Measurements from ENCODE around the gene SLC11A2. TPM values are rescaled to one million over a fixed set of nuclear protein-coding genes. Genes with fewer than 3 reads are reported as not detected.
A peak's percentile ranks its signal among the peaks of the same experiment; 100 is the strongest.

The SLC11A2 gene
- total and polyA plus RNA-seq, 2 of the 13 experiments (the other 11 are each of a cell fraction or from before 2014, with no cell fraction given): 71.7 to 77.0 TPM

- Histone ChIP-seq H3K4me2 (ENCODE audit: low read depth, low read length) (peak overlapping the region; percentile 89), H2AFZ (ENCODE audit: low read length) (no peak overlapping the region), H3K27me3 (ENCODE audit: control insufficient read depth in 1 of 2, insufficient read depth in 2 of 2, low read length in 2 of 2) (no peaks in the 10 kb centered on the region; a peak in 1 of 5 replicates), H3K36me3 (replicated peaks in 1 of 2; ENCODE audit: control insufficient read depth in 1 of 2, insufficient read depth in 2 of 2, low read length in 2 of 2) (0 out of 5 replicates have a peak, but pooled peaks cover 0 to 3% of the 10 kb centered on the region in 2 experiments), H4K20me1 (ENCODE audit: insufficient read depth, low read length) (no peaks in the 10 kb centered on the region), H3K4me1 (ENCODE audit: insufficient read depth, low read length) (peaks cover 78% of the 10 kb centered on the region), H3K9ac (ENCODE audit: insufficient read depth, low read depth, low read length) (peak overlapping the region; percentile 95), H3K27ac (ENCODE audit: extremely low read length, insufficient read depth, low read length) (peak overlapping the region; percentile 99), H3K4me3 (replicated peaks in 1 of 3; ENCODE audit: insufficient read depth in 1 of 3, low read depth in 2 of 3, low read length in 3 of 3) (peak overlapping the region; percentile 59 to 79 (median 79)), H3K79me2 (ENCODE audit: insufficient read depth, low read length) (peaks cover 65% of the 10 kb centered on the region), H3K9me3 (ENCODE audit: low read length) (no peaks in the 10 kb centered on the region)
- CTCF ChIA-PET (ENCODE audit: low intra/inter-chr PET ratio, low total read pairs): no interaction called here
- BruUV-seq (replicated peaks): no TSS peak
- WGBS (ENCODE audit: low lambda C conversion rate): 28% methylated on average over 4 of the region's 4 CpGs
- ATAC-seq (no peak), DNase-seq (ENCODE audit: low spot score) (peak; percentile 34), FAIRE-seq (peak; percentile 21)
- in situ Hi-C loops (cut with HindIII; ENCODE audit: extremely low pct_ligation_motif_present, low pct_unique_long_range_greater_than_20kb): loop anchor here (10.0 kb wide), 1 partner anchor 199 kb away; no protein-coding TSS in a partner anchor
- intact Hi-C loops (cut with micrococcal nuclease; ENCODE audit: unreplicated experiment): loop anchor here (10.0 kb wide), 1 partner anchor 1899 kb away; no protein-coding TSS in a partner anchor
- POLR2A ChIA-PET: interaction anchor here (2.9 to 4.4 kb wide), 2 partner anchors 59 to 259 kb away, joined by 24 to 30 read pairs; partner anchors contain the start of genes ATF1 and CSRNP2
- TF ChIP-seq ZNF180 (CRISPR knock-in tag; IDR thresholded peaks at IDR 0.05; ENCODE audit: borderline replicate concordance, low read depth) (no peak), DZIP1 (CRISPR knock-in tag; IDR thresholded peaks at IDR 0.05) (no peak), ZNF24 (IDR thresholded peaks at IDR 0.05) (no peak), SMAD1 (CRISPR knock-in tag; IDR thresholded peaks at IDR 0.05; ENCODE audit: borderline replicate concordance, low read depth) (no peak), TCF7 (IDR thresholded peaks at IDR 0.05; ENCODE audit: low read depth) (0 out of 2 replicates have a peak, but pooled peaks have one; percentile 7), DNMT3B (CRISPR knock-in tag; conservative IDR thresholded peaks at IDR 0.05) (no peak), JUN (CRISPR knock-in tag; IDR thresholded peaks at IDR 0.05) (no peak), NFYC (CRISPR knock-in tag; IDR thresholded peaks at IDR 0.05) (no peak), RFXANK (CRISPR knock-in tag; IDR thresholded peaks at IDR 0.05) (no peak), ELF3 (CRISPR knock-in tag; IDR thresholded peaks at IDR 0.05) (0 out of 2 replicates have a peak, but pooled peaks have one; percentile 10), ZSCAN20 (CRISPR knock-in tag; IDR thresholded peaks at IDR 0.05; ENCODE audit: borderline replicate concordance) (no peak), ZBTB20 (CRISPR knock-in tag; IDR thresholded peaks at IDR 0.05; ENCODE audit: borderline replicate concordance, low read depth) (no peak), ZNF460 (CRISPR knock-in tag; IDR thresholded peaks at IDR 0.05; ENCODE audit: borderline replicate concordance) (peak; percentile 54; the same call in 1 of the 2 replicates), ZNF3 (CRISPR knock-in tag; IDR thresholded peaks at IDR 0.05) (no peak), ZFAT (CRISPR knock-in tag; conservative IDR thresholded peaks at IDR 0.05) (no peak)
- TF ChIP-seq, protein P1, sequence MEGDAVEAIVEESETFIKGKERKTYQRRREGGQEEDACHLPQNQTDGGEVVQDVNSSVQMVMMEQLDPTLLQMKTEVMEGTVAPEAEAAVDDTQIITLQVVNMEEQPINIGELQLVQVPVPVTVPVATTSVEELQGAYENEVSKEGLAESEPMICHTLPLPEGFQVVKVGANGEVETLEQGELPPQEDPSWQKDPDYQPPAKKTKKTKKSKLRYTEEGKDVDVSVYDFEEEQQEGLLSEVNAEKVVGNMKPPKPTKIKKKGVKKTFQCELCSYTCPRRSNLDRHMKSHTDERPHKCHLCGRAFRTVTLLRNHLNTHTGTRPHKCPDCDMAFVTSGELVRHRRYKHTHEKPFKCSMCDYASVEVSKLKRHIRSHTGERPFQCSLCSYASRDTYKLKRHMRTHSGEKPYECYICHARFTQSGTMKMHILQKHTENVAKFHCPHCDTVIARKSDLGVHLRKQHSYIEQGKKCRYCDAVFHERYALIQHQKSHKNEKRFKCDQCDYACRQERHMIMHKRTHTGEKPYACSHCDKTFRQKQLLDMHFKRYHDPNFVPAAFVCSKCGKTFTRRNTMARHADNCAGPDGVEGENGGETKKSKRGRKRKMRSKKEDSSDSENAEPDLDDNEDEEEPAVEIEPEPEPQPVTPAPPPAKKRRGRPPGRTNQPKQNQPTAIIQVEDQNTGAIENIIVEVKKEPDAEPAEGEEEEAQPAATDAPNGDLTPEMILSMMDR (CRISPR knock-in tag; IDR thresholded peaks at IDR 0.05): no peak
- TF ChIP-seq, protein P2, sequence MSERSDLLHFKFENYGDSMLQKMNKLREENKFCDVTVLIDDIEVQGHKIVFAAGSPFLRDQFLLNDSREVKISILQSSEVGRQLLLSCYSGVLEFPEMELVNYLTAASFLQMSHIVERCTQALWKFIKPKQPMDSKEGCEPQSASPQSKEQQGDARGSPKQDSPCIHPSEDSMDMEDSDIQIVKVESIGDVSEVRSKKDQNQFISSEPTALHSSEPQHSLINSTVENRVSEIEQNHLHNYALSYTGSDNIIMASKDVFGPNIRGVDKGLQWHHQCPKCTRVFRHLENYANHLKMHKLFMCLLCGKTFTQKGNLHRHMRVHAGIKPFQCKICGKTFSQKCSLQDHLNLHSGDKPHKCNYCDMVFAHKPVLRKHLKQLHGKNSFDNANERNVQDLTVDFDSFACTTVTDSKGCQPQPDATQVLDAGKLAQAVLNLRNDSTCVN (CRISPR knock-in tag; IDR thresholded peaks at IDR 0.05; ENCODE audit: borderline replicate concordance): no peak
- TF ChIP-seq, protein P3, sequence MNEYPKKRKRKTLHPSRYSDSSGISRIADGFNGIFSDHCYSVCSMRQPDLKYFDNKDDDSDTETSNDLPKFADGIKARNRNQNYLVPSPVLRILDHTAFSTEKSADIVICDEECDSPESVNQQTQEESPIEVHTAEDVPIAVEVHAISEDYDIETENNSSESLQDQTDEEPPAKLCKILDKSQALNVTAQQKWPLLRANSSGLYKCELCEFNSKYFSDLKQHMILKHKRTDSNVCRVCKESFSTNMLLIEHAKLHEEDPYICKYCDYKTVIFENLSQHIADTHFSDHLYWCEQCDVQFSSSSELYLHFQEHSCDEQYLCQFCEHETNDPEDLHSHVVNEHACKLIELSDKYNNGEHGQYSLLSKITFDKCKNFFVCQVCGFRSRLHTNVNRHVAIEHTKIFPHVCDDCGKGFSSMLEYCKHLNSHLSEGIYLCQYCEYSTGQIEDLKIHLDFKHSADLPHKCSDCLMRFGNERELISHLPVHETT (CRISPR knock-in tag; conservative IDR thresholded peaks at IDR 0.05): no peak
These were observed 2.4 kb downstream of the SLC11A2 start for GRCh38 chr12:51023625-51024382.

All from HepG2 (cell line).